Measurements from ENCODE around the gene NATD1.

NATD1 gene

DNA sequence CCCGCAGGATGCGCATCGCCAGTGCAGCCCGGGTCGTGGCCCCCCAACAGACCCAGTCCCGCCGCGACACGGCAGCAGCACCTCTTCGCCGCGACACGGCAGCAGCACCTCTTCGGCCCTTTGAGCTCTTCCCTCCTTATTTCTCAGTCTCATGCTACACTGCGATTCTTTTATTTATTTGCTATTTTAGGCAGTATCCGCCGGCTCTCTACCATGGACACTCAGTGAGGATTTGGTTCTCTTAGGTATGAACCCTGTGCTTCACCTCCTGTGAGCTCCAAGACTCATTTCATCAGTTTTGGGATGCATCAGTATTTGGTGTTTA lies 23.0 kb upstream of the NATD1 start:
- Mint-ChIP-seq H3K4me3 (peak overlapping the region; percentile 85 to 93 (median 90)), H3K4me1 (peaks cover 14% of the 10 kb centered on the region), H3K27me3 (ENCODE audit: low read depth) (peaks cover 47% of the 10 kb centered on the region), H3K27ac (peak overlapping the region in 1 of 3 experiments; percentile 75), H3K36me3 (ENCODE audit: low read depth) (no peaks in the 10 kb centered on the region), H3K9me3 (no peaks in the 10 kb centered on the region)
- no peak for TF ChIP-seq CTCF (IDR thresholded peaks at IDR 0.05; ENCODE audit: unreplicated experiment in 3 of 3)

DNA sequence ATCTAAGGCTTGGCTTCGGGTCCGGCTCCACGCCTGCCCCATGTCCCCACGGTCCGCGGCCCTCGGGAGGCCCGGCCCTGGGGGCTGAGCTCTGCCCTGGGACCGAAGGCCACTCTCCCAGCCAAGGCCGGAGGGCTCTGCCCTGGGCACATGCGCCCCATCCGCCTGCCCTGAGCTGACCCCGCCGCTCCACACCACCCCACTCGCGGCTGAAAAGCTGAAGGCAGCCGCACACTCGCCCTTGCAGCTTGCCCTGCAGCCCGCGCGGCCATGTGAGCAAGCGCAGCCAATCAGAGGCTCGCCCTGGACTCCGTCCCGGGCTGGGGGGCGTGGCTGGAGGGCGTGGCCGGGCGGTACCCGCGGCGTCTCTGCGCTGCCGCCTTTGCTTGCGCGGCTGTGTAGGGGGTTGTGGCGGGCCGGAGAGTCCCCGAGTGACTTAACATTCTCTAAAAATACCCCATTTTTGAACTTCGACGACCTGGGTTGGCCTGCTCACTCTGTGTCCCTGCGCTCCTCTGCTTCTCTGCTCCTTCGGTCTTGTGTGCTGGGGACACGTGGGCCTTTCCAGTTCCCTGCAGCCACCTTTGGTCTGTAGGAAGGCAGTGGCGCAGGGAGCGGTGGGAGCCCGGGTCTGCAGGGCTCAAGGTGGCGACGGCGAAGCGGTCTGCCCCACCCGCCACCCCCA lies 22.5 kb upstream of the NATD1 start:
- H3K36me3 Mint-ChIP-seq (ENCODE audit: low read depth) = no peaks in the 10 kb centered on the region
- peaks cover 14% of the 10 kb centered on the region for H3K4me1 Mint-ChIP-seq
- H3K4me3 Mint-ChIP-seq = peak overlapping the region; percentile 85 to 93 (median 90)
- H3K27me3 Mint-ChIP-seq (ENCODE audit: low read depth) = peaks cover 47% of the 10 kb centered on the region
- peak overlapping the region in 1 of 3 experiments; percentile 49 for H3K27ac Mint-ChIP-seq
- H3K9me3 Mint-ChIP-seq = no peaks in the 10 kb centered on the region
- TF ChIP-seq CTCF (IDR thresholded peaks at IDR 0.05; ENCODE audit: unreplicated experiment in 3 of 3) = peak in 1 of 3 experiments; percentile 5

GRCh38 chr17:21275047-21275578 lies 21.9 kb upstream of the NATD1 start:
- no peak for TF ChIP-seq CTCF (IDR thresholded peaks at IDR 0.05; ENCODE audit: unreplicated experiment in 3 of 3)
- Mint-ChIP-seq H3K4me3 (peak overlapping the region; percentile 85 to 93 (median 90)), H3K4me1 (peaks cover 14% of the 10 kb centered on the region), H3K36me3 (ENCODE audit: low read depth) (no peaks in the 10 kb centered on the region), H3K27ac (peak overlapping the region; percentile 9 to 49 (median 32)), H3K9me3 (no peaks in the 10 kb centered on the region), H3K27me3 (ENCODE audit: low read depth) (peaks cover 43% of the 10 kb centered on the region)

- Mint-ChIP-seq H3K9me3 (no peaks in the 10 kb centered on the region), H3K27me3 (ENCODE audit: low read depth) (peaks cover 31% of the 10 kb centered on the region), H3K36me3 (ENCODE audit: low read depth) (no peaks in the 10 kb centered on the region), H3K27ac (no peak overlapping the region), H3K4me3 (peak overlapping the region; percentile 35 to 53 (median 37)), H3K4me1 (peaks cover 14% of the 10 kb centered on the region)
- no peak for TF ChIP-seq CTCF (IDR thresholded peaks at IDR 0.05; ENCODE audit: unreplicated experiment in 3 of 3)
Measured at GRCh38 chr17:21272881-21273792, 19.9 kb upstream of the NATD1 start.

DNA sequence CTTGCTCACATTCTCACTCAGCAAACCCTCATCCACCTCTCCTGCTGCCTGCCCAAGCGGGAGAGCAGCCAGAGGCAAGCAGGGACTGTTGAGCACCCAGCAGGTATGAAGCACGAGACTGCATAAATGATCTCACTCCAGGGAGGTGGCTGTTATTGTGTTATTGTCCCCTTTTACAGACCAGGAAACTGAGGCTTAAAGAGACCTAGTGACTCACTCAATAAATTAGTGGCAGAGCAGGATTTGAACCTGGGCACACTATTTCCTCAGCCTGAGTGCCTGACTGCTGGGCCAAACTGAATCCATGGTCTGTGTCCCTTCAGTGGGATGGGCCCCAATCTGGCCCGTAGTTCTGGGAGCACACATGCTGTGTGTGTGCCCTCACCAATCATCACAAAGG lies 19.0 kb upstream of the NATD1 start:
- Mint-ChIP-seq H3K9me3 (no peaks in the 10 kb centered on the region), H3K4me1 (peaks cover 14% of the 10 kb centered on the region), H3K27ac (no peak overlapping the region), H3K36me3 (ENCODE audit: low read depth) (no peaks in the 10 kb centered on the region), H3K4me3 (no peak overlapping the region), H3K27me3 (ENCODE audit: low read depth) (peaks cover 29% of the 10 kb centered on the region)
- no peak for TF ChIP-seq CTCF (IDR thresholded peaks at IDR 0.05; ENCODE audit: unreplicated experiment in 3 of 3)
